PC-3 (cell line): ENCODE results near the gene ACAD9. TPM values are rescaled to one million over a fixed set of nuclear protein-coding genes. Genes with fewer than 3 reads are reported as not detected.

ENCODE experiments used
- ATAC-seq: fragments of 200-7000 bp; cut with Tn5 transposase; 2 replicates; pipeline ENCODE4 v1.9.1; 2020; ENCODE audit warnings: mild to moderate bottlenecking, moderate library complexity
- BruUV-seq: library from RNA; stranded (reverse); fragments of 400-500 nt; replicated peaks from 2 replicates; lab custom pipeline; 2021; lab: Mats Ljungman, UMichigan
- CTCF ChIA-PET: fragments of 300-600 bp; sonication (Branson Sonifier 250); formaldehyde crosslinking; loops from one replicate; lab custom pipeline; 2022; ENCODE audit warnings: antibody characterized with exemption; lab: Charles Lee
- POLR2A ChIA-PET: fragments of 300-600 bp; sonication (Branson Sonifier 250); formaldehyde crosslinking; loops from one replicate; lab custom pipeline; 2022; ENCODE audit warnings: antibody characterized with exemption; ENCODE audit not compliant: unreplicated experiment; lab: Charles Lee
- DNase-seq: peaks from one replicate; pipeline ENCODE4 v3.0.0-alpha.2; 2015
- H2AFZ ChIP-seq: fragments of 300-600 bp; sonication (generic); 2 replicates; pipeline ENCODE4 v1.6.0; 2016; ENCODE audit warnings: antibody characterized with exemption, low read length
- H3F3A ChIP-seq: fragments of 300-600 bp; sonication (generic); one replicate; pipeline ENCODE4 v1.6.0; 2017; ENCODE audit warnings: antibody characterized with exemption, low read length, control low read depth, mild to moderate bottlenecking; ENCODE audit not compliant: unreplicated experiment
- H3K27ac ChIP-seq: fragments of 300-600 bp; sonication (generic); 2 replicates; pipeline ENCODE4 v1.5.1; 2016; ENCODE audit warnings: mild to moderate bottlenecking, low read length
- H3K27me3 ChIP-seq: fragments of 300-600 bp; sonication (generic); 2 replicates; pipeline ENCODE4 v1.6.1; 2016; ENCODE audit warnings: low read length, mixed read lengths
- H3K36me3 ChIP-seq: fragments of 300-600 bp; sonication (generic); 2 replicates; pipeline ENCODE4 v1.6.1; 2016; ENCODE audit warnings: low read depth, mixed run types, low read length, mixed read lengths
- H3K4me1 ChIP-seq: fragments of 300-600 bp; sonication (generic); 2 replicates; pipeline ENCODE4 v1.5.1; 2016; ENCODE audit warnings: low read length; ENCODE audit not compliant: insufficient read depth
- H3K4me2 ChIP-seq: fragments of 300-600 bp; sonication (generic); 2 replicates; pipeline ENCODE4 v1.6.0; 2016; ENCODE audit warnings: low read length
- H3K4me3 ChIP-seq: fragments of 300-600 bp; sonication (generic); 2 replicates; pipeline ENCODE4 v1.5.1; 2016; ENCODE audit warnings: mild to moderate bottlenecking, low read length, mixed read lengths
- H3K79me2 ChIP-seq: fragments of 300-600 bp; sonication (generic); 2 replicates; pipeline ENCODE4 v1.6.1; 2017; ENCODE audit warnings: low read length, mixed read lengths
- H3K9ac ChIP-seq: fragments of 300-600 bp; sonication (generic); 2 replicates; pipeline ENCODE4 v1.6.0; 2016; ENCODE audit warnings: mild to moderate bottlenecking, low read length
- H3K9me2 ChIP-seq: fragments of 300-600 bp; sonication (generic); replicated peaks from 2 replicates; pipeline ENCODE4 v1.6.1; 2016; ENCODE audit warnings: mixed run types, low read length, mixed read lengths
- H3K9me3 ChIP-seq: fragments of 300-600 bp; sonication (generic); 2 replicates; pipeline ENCODE4 v1.6.1; 2016; ENCODE audit warnings: low read length, mixed read lengths
- H4K20me1 ChIP-seq: fragments of 300-600 bp; sonication (generic); 2 replicates; pipeline ENCODE4 v1.6.1; 2016; ENCODE audit warnings: low read length, mixed read lengths
- CTCF ChIP-seq: fragments of 300-600 bp; sonication (generic); conservative IDR thresholded peaks from 2 replicates; pipeline ENCODE4 v1.5.1; 2017; ENCODE audit warnings: antibody characterized with exemption, low read depth, mild to moderate bottlenecking, low read length
- EZH2 ChIP-seq: fragments of 300-600 bp; sonication (generic); IDR thresholded peaks from one replicate; pipeline ENCODE4 v1.6.1; 2017; ENCODE audit warnings: antibody characterized with exemption, mild to moderate bottlenecking, low read length; ENCODE audit not compliant: unreplicated experiment
- EZH2phosphoT487 ChIP-seq: fragments of 300-600 bp; sonication (generic); IDR thresholded peaks from 2 replicates; pipeline ENCODE4 v1.6.1; 2018; ENCODE audit warnings: mild to moderate bottlenecking, antibody characterized with exemption, low read length, borderline replicate concordance
- intact Hi-C: fragments of 100-400 bp; cut with micrococcal nuclease; formaldehyde crosslinking; loops from 2 replicates; pipeline ENCODE4 v1.9.0; 2023
- total RNA-seq: library from RNA; depleted of rRNA; stranded (reverse); fragments of >200 nt; gene quantifications from 2 replicates; pipeline ENCODE4 v1.2.3, GENCODE V29; 2014

The ACAD9 gene
- total RNA-seq, 1 experiment from 2014 or later, result 38.6 TPM

- Histone ChIP-seq H3K4me1 (no peaks in the 10 kb centered on the region), H3K27ac (no peak overlapping the region), H3K79me2 (no peaks in the 10 kb centered on the region), H3K36me3 (peaks cover 11% of the 10 kb centered on the region; the same call in 1 of the 2 replicates), H3K4me3 (no peak overlapping the region), H3F3A (no peaks in the 10 kb centered on the region), H3K9me2 (no peaks in the 10 kb centered on the region), H3K4me2 (no peak overlapping the region), H3K27me3 (no peaks in the 10 kb centered on the region), H4K20me1 (no peaks in the 10 kb centered on the region), H3K9ac (no peak overlapping the region), H2AFZ (no peak overlapping the region), H3K9me3 (no peaks in the 10 kb centered on the region)
- DNase-seq (no peak), ATAC-seq (no peak)
- intact Hi-C loops, result no loop called here
- POLR2A ChIA-PET, result no interaction called here
- CTCF ChIA-PET, result no interaction called here
- no peak for TF ChIP-seq EZH2phosphoT487
- no TSS peak for BruUV-seq
Measured at GRCh38 chr3:128907706-128908445, 28.5 kb downstream of the ACAD9 start.

GRCh38 chr3:128908951-128909350, 29.5 kb downstream of the ACAD9 start:
- CTCF ChIA-PET, result interaction anchor here (0.6 kb wide), 1 partner anchor 350 kb away, joined by 8 read pairs; no protein-coding TSS in a partner anchor
- BruUV-seq, result no TSS peak
- H3K36me3 ChIP-seq, result peaks cover 7% of the 10 kb centered on the region; the same call in 1 of the 2 replicates

GRCh38 chr3:128910006-128910405, 30.6 kb downstream of the ACAD9 start:
- H3K79me2 ChIP-seq, result no peaks in the 10 kb centered on the region
- H3K4me2 ChIP-seq, result no peak overlapping the region
- H3K9me3 ChIP-seq, result no peaks in the 10 kb centered on the region
- no peaks in the 10 kb centered on the region for H3K27me3 ChIP-seq
- H3K4me3 ChIP-seq, result no peak overlapping the region
- TF ChIP-seq CTCF (no peak), EZH2 (no peak), EZH2phosphoT487 (no peak)
- DNase-seq (no peak), ATAC-seq (no peak)
- no peaks in the 10 kb centered on the region for H3F3A ChIP-seq
- ChIA-PET CTCF (no interaction called here), POLR2A (no interaction called here)
- H3K4me1 ChIP-seq, result no peaks in the 10 kb centered on the region
- no TSS peak for BruUV-seq
- intact Hi-C loops, result no loop called here
- H2AFZ ChIP-seq, result no peak overlapping the region
- peaks cover 2% of the 10 kb centered on the region; the same call in 1 of the 2 replicates for H3K36me3 ChIP-seq
- no peaks in the 10 kb centered on the region for H4K20me1 ChIP-seq
- H3K27ac ChIP-seq, result no peak overlapping the region
- no peak overlapping the region for H3K9ac ChIP-seq
- no peaks in the 10 kb centered on the region for H3K9me2 ChIP-seq

More at GRCh38 chr3:128908951-128909350, 29.5 kb downstream of the ACAD9 start:
- Histone ChIP-seq H4K20me1 (no peaks in the 10 kb centered on the region), H3K4me3 (no peak overlapping the region), H3K79me2 (no peaks in the 10 kb centered on the region), H3K27me3 (no peaks in the 10 kb centered on the region), H3K9me3 (no peaks in the 10 kb centered on the region), H3K9ac (no peak overlapping the region), H2AFZ (no peak overlapping the region), H3K4me1 (no peaks in the 10 kb centered on the region), H3K4me2 (no peak overlapping the region), H3F3A (no peaks in the 10 kb centered on the region), H3K27ac (no peak overlapping the region), H3K9me2 (no peaks in the 10 kb centered on the region)
- intact Hi-C loops, result no loop called here
- POLR2A ChIA-PET, result no interaction called here
- TF ChIP-seq CTCF (no peak), EZH2 (no peak), EZH2phosphoT487 (no peak)
- ATAC-seq, result no peak
- no peak for DNase-seq
